Measurements from ENCODE around the gene GRSF1. TPM values are rescaled to one million over a fixed set of nuclear protein-coding genes. Genes with fewer than 3 reads are reported as not detected.

Gene GRSF1
- total RNA-seq, 4 donors from 2014 or later = 47.8 to 68.8 (median 53.9) TPM

GRCh38 chr4:70831293-70831692, 8.4 kb downstream of the GRSF1 start:
- Histone ChIP-seq H3K4me1 (peaks cover 7 to 10% (median 8%) of the 10 kb centered on the region in 4 donors), H3K36me3 (peaks cover 55 to 96% (median 88%) of the 10 kb centered on the region in 4 donors), H3K9me3 (no peaks in the 10 kb centered on the region), H3K27ac (replicated peaks in 1 of 4) (no peak overlapping the region), H3K27me3 (no peaks in the 10 kb centered on the region), H3K4me3 (no peak overlapping the region)
- DNase-seq (ENCODE audit: extremely low spot score) = no peak
- 91% methylated on average over 4 of the region's 4 CpGs for WGBS
- intact Hi-C loops (cut with DNase I) = no loop called here
- TF ChIP-seq POLR2AphosphoS5 (IDR thresholded peaks at IDR 0.05) (no peak), POLR2A (IDR thresholded peaks at IDR 0.05; ENCODE audit: low read depth) (no peak), EP300 (IDR thresholded peaks at IDR 0.05) (no peak)
- TF ChIP-seq, protein P1, sequence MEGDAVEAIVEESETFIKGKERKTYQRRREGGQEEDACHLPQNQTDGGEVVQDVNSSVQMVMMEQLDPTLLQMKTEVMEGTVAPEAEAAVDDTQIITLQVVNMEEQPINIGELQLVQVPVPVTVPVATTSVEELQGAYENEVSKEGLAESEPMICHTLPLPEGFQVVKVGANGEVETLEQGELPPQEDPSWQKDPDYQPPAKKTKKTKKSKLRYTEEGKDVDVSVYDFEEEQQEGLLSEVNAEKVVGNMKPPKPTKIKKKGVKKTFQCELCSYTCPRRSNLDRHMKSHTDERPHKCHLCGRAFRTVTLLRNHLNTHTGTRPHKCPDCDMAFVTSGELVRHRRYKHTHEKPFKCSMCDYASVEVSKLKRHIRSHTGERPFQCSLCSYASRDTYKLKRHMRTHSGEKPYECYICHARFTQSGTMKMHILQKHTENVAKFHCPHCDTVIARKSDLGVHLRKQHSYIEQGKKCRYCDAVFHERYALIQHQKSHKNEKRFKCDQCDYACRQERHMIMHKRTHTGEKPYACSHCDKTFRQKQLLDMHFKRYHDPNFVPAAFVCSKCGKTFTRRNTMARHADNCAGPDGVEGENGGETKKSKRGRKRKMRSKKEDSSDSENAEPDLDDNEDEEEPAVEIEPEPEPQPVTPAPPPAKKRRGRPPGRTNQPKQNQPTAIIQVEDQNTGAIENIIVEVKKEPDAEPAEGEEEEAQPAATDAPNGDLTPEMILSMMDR (IDR thresholded peaks at IDR 0.05) = no peak

DNA sequence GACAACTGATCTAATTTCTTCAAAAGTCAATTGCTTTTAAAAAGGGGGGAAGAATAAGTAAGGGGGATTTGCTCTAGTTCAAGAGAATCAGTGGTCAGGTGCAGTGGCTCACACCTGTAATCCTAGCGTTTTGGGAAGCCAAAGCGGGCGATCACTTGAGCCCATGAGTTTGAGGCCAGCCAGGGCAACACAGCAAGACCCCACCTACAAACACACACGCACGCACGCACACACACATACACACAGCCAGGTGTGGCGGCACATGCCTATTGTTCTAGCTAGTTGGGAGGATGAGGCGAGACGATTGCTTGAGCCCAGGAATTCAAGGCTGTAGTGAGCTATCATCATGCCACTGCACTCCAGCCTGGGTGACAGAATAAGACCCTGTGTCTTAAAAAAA, 9.6 kb downstream of the GRSF1 start:
- H3K4me3 ChIP-seq = no peak overlapping the region
- intact Hi-C loops (cut with DNase I) = no loop called here
- H3K9me3 ChIP-seq = no peaks in the 10 kb centered on the region
- WGBS = 98% methylated on average over 9 of the region's 9 CpGs
- TF ChIP-seq, protein P1 (IDR thresholded peaks at IDR 0.05) = no peak
- no peak for TF ChIP-seq POLR2AphosphoS5 (IDR thresholded peaks at IDR 0.05)
- TF ChIP-seq EP300 (IDR thresholded peaks at IDR 0.05) = no peak
- TF ChIP-seq POLR2A (IDR thresholded peaks at IDR 0.05; ENCODE audit: low read depth) = no peak
- no peaks in the 10 kb centered on the region for H3K4me1 ChIP-seq
- no peak overlapping the region for H3K27ac ChIP-seq (replicated peaks in 1 of 4)
- no peak for DNase-seq (ENCODE audit: extremely low spot score)
- H3K36me3 ChIP-seq = peaks cover 68 to 100% (median 96%) of the 10 kb centered on the region in 4 donors
- H3K27me3 ChIP-seq = no peaks in the 10 kb centered on the region

GRCh38 chr4:70829492-70829891, 10.2 kb downstream of the GRSF1 start:
- Histone ChIP-seq H3K27ac (replicated peaks in 1 of 4) (no peak overlapping the region), H3K27me3 (no peaks in the 10 kb centered on the region), H3K4me3 (no peak overlapping the region), H3K9me3 (no peaks in the 10 kb centered on the region), H3K36me3 (peaks cover 66 to 100% (median 96%) of the 10 kb centered on the region in 4 donors), H3K4me1 (no peaks in the 10 kb centered on the region)
- no peak for DNase-seq (ENCODE audit: extremely low spot score)
- 83% methylated on average over 1 of the region's 1 CpG for WGBS
- intact Hi-C loops (cut with DNase I) = no loop called here
- TF ChIP-seq POLR2A (IDR thresholded peaks at IDR 0.05; ENCODE audit: low read depth) (no peak), POLR2AphosphoS5 (IDR thresholded peaks at IDR 0.05) (no peak), EP300 (IDR thresholded peaks at IDR 0.05) (no peak)
- TF ChIP-seq, protein P1 (IDR thresholded peaks at IDR 0.05) = no peak

GRCh38 chr4:70829015-70829414, 10.7 kb downstream of the GRSF1 start:
- Histone ChIP-seq H3K36me3 (peaks cover 70 to 100% (median 97%) of the 10 kb centered on the region in 4 donors), H3K9me3 (no peaks in the 10 kb centered on the region), H3K4me1 (no peaks in the 10 kb centered on the region), H3K27me3 (no peaks in the 10 kb centered on the region), H3K27ac (replicated peaks in 1 of 4) (no peak overlapping the region), H3K4me3 (no peak overlapping the region)
- DNase-seq (ENCODE audit: extremely low spot score) = no peak
- no peak for TF ChIP-seq EP300 (IDR thresholded peaks at IDR 0.05)
- TF ChIP-seq POLR2AphosphoS5 (IDR thresholded peaks at IDR 0.05) = no peak
- TF ChIP-seq, protein P1 (IDR thresholded peaks at IDR 0.05) = no peak
- TF ChIP-seq POLR2A (IDR thresholded peaks at IDR 0.05; ENCODE audit: low read depth) = no peak
- intact Hi-C loops (cut with DNase I) = no loop called here
- WGBS = 100% methylated on average over 3 of the region's 3 CpGs

- Histone ChIP-seq H3K4me3 (no peak overlapping the region), H3K4me1 (no peaks in the 10 kb centered on the region), H3K27ac (replicated peaks in 1 of 4) (no peak overlapping the region), H3K36me3 (peaks cover 36 to 67% (median 52%) of the 10 kb centered on the region in 4 donors), H3K9me3 (no peaks in the 10 kb centered on the region), H3K27me3 (no peaks in the 10 kb centered on the region)
- DNase-seq (ENCODE audit: extremely low spot score) = no peak
- intact Hi-C loops (cut with DNase I) = no loop called here
- 85% methylated on average over 3 of the region's 3 CpGs for WGBS
- TF ChIP-seq EP300 (IDR thresholded peaks at IDR 0.05) (no peak), POLR2AphosphoS5 (IDR thresholded peaks at IDR 0.05) (no peak), POLR2A (IDR thresholded peaks at IDR 0.05; ENCODE audit: low read depth) (no peak)
- TF ChIP-seq, protein P1 (IDR thresholded peaks at IDR 0.05) = no peak
These were observed 20.8 kb downstream of the GRSF1 start for GRCh38 chr4:70818921-70819320.

Data from esophagus muscularis mucosa (tissue), 4 donors.